ENCODE measurements around the gene NR4A1. TPM values are rescaled to one million over a fixed set of nuclear protein-coding genes. Genes with fewer than 3 reads are reported as not detected.

The NR4A1 gene
- total and polyA plus RNA-seq, 2 of the 13 experiments (the other 11 are each of a cell fraction or from before 2014, with no cell fraction given), result 5.7 to 15.2 TPM

DNA sequence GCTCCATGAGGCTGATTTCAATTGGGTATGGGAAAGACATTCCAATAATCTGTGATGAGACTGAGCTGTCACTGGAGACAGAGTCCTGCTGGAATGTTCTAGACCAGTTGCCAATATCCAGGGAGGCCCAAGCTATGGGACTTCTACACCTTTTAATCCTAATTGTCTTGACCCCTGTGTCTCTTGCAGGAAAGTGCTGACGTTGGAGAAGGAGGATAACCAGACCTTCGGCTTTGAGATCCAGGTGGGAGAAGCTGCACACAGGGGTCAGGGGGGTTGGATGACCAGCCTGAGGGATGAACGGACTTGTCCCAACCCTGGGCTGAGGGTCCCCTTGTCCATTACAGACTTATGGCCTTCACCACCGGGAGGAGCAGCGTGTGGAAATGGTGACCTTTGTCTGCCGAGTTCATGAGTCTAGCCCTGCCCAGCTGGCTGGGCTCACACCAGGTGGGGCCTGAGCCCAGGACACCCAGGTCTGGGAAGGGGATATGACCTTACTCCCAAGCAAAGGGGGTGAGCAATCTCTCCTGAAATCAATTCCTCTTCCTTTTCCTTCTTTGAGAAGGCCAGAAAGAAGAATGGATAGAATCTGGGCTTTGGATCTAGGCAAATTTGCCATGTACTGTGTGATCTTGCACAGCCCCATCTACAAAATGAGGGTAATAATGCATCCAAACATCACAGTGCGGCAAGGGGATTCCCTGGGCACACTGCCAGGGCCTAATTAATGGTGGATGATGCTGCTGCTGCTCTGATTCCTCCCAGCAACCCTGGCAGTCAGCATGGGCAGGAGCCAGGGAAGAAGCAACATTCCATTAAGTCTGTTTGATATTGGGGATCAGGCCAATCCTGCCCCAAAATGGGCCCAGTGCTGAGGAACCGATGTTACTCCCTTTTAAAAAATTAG, 40.3 kb upstream of the NR4A1 start (continued):
- TF ChIP-seq, protein P1, sequence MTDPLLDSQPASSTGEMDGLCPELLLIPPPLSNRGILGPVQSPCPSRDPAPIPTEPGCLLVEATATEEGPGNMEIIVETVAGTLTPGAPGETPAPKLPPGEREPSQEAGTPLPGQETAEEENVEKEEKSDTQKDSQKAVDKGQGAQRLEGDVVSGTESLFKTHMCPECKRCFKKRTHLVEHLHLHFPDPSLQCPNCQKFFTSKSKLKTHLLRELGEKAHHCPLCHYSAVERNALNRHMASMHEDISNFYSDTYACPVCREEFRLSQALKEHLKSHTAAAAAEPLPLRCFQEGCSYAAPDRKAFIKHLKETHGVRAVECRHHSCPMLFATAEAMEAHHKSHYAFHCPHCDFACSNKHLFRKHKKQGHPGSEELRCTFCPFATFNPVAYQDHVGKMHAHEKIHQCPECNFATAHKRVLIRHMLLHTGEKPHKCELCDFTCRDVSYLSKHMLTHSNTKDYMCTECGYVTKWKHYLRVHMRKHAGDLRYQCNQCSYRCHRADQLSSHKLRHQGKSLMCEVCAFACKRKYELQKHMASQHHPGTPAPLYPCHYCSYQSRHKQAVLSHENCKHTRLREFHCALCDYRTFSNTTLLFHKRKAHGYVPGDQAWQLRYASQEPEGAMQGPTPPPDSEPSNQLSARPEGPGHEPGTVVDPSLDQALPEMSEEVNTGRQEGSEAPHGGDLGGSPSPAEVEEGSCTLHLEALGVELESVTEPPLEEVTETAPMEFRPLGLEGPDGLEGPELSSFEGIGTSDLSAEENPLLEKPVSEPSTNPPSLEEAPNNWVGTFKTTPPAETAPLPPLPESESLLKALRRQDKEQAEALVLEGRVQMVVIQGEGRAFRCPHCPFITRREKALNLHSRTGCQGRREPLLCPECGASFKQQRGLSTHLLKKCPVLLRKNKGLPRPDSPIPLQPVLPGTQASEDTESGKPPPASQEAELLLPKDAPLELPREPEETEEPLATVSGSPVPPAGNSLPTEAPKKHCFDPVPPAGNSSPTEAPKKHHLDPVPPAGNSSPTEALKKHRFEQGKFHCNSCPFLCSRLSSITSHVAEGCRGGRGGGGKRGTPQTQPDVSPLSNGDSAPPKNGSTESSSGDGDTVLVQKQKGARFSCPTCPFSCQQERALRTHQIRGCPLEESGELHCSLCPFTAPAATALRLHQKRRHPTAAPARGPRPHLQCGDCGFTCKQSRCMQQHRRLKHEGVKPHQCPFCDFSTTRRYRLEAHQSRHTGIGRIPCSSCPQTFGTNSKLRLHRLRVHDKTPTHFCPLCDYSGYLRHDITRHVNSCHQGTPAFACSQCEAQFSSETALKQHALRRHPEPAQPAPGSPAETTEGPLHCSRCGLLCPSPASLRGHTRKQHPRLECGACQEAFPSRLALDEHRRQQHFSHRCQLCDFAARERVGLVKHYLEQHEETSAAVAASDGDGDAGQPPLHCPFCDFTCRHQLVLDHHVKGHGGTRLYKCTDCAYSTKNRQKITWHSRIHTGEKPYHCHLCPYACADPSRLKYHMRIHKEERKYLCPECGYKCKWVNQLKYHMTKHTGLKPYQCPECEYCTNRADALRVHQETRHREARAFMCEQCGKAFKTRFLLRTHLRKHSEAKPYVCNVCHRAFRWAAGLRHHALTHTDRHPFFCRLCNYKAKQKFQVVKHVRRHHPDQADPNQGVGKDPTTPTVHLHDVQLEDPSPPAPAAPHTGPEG (CRISPR knock-in tag; IDR thresholded peaks at IDR 0.05), result no peak
- TF ChIP-seq, protein P2, sequence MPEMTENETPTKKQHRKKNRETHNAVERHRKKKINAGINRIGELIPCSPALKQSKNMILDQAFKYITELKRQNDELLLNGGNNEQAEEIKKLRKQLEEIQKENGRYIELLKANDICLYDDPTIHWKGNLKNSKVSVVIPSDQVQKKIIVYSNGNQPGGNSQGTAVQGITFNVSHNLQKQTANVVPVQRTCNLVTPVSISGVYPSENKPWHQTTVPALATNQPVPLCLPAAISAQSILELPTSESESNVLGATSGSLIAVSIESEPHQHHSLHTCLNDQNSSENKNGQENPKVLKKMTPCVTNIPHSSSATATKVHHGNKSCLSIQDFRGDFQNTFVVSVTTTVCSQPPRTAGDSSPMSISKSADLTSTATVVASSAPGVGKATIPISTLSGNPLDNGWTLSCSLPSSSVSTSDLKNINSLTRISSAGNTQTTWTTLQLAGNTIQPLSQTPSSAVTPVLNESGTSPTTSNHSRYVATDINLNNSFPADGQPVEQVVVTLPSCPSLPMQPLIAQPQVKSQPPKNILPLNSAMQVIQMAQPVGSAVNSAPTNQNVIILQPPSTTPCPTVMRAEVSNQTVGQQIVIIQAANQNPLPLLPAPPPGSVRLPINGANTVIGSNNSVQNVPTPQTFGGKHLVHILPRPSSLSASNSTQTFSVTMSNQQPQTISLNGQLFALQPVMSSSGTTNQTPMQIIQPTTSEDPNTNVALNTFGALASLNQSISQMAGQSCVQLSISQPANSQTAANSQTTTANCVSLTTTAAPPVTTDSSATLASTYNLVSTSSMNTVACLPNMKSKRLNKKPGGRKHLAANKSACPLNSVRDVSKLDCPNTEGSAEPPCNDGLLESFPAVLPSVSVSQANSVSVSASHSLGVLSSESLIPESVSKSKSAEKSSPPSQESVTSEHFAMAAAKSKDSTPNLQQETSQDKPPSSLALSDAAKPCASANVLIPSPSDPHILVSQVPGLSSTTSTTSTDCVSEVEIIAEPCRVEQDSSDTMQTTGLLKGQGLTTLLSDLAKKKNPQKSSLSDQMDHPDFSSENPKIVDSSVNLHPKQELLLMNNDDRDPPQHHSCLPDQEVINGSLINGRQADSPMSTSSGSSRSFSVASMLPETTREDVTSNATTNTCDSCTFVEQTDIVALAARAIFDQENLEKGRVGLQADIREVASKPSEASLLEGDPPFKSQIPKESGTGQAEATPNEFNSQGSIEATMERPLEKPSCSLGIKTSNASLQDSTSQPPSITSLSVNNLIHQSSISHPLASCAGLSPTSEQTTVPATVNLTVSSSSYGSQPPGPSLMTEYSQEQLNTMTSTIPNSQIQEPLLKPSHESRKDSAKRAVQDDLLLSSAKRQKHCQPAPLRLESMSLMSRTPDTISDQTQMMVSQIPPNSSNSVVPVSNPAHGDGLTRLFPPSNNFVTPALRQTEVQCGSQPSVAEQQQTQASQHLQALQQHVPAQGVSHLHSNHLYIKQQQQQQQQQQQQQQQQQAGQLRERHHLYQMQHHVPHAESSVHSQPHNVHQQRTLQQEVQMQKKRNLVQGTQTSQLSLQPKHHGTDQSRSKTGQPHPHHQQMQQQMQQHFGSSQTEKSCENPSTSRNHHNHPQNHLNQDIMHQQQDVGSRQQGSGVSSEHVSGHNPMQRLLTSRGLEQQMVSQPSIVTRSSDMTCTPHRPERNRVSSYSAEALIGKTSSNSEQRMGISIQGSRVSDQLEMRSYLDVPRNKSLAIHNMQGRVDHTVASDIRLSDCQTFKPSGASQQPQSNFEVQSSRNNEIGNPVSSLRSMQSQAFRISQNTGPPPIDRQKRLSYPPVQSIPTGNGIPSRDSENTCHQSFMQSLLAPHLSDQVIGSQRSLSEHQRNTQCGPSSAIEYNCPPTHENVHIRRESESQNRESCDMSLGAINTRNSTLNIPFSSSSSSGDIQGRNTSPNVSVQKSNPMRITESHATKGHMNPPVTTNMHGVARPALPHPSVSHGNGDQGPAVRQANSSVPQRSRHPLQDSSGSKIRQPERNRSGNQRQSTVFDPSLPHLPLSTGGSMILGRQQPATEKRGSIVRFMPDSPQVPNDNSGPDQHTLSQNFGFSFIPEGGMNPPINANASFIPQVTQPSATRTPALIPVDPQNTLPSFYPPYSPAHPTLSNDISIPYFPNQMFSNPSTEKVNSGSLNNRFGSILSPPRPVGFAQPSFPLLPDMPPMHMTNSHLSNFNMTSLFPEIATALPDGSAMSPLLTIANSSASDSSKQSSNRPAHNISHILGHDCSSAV (CRISPR knock-in tag; IDR thresholded peaks at IDR 0.05; ENCODE audit: borderline replicate concordance), result no peak
- TF ChIP-seq ZNF33A (CRISPR knock-in tag; IDR thresholded peaks at IDR 0.05; ENCODE audit: borderline replicate concordance) (no peak), ZNF75D (CRISPR knock-in tag; IDR thresholded peaks at IDR 0.05; ENCODE audit: borderline replicate concordance) (no peak), ZC3H4 (CRISPR knock-in tag; IDR thresholded peaks at IDR 0.05; ENCODE audit: borderline replicate concordance) (no peak), ZNF724P (CRISPR knock-in tag; IDR thresholded peaks at IDR 0.05; ENCODE audit: borderline replicate concordance) (no peak), NCOA1 (CRISPR knock-in tag; IDR thresholded peaks at IDR 0.05) (no peak), TAF15 (IDR thresholded peaks at IDR 0.05; ENCODE audit: low read depth, low read length, poor library complexity, severe bottlenecking) (no peak), ZBTB7A (CRISPR knock-in tag; IDR thresholded peaks at IDR 0.05) (peak; percentile 84; the same call in 1 of the 2 replicates), MAFF (IDR thresholded peaks at IDR 0.05; ENCODE audit: low read depth, low read length) (peak; percentile 56), MIXL1 (CRISPR knock-in tag; IDR thresholded peaks at IDR 0.05) (0 out of 2 replicates have a peak, but pooled peaks have one; percentile 8), EP300 (IDR thresholded peaks at IDR 0.05; ENCODE audit: low read depth in 2 of 2, low read length in 2 of 2) (peak in 1 of 2 experiments; percentile 24; a peak in 1 of 4 replicates), EP300 (CRISPR knock-in tag; IDR thresholded peaks at IDR 0.05; ENCODE audit: borderline replicate concordance) (no peak)

Data from HepG2 (cell line).